ENCODE results near the gene TMEM89.

DNA sequence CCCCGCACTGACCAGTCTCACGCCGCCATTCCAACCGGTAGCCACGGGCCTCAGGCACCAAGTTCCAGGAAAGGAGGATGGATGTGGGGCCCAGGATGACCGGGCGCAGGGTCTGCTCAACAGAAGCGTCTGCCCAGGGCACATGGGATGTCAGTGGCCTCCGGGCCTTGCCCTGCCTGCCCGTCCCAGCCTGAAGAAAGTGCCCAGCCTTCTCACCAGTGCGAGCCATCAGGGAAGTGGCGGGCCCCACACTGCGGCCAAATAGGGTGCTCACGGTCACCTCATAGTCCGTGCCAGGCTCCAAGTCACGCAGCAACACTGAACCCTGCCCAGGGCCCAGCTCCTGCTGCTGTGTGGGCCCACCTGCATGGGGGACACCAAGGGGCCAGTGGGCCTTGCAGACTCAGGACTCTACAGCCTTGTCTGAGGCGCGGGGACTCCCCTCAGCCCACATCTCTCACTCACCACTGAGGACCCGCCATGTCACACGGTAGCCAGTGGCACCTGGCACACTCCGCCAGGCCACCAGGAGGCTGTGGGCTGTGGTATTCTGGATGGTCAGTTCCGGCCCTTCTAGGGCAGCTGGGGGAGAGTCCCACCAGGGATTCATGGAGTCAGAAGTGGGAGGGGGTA lies 29.6 kb downstream of the TMEM89 start:
- TF ChIP-seq YY1 (IDR thresholded peaks at IDR 0.05; ENCODE audit: insufficient read depth, insufficient read length) (no peak), ZNF274 (IDR thresholded peaks at IDR 0.05; ENCODE audit: low read depth, low read length) (no peak), SUZ12 (IDR thresholded peaks at IDR 0.05; ENCODE audit: extremely low read depth, insufficient read depth, insufficient read length) (no peak)

Data from NT2/D1 (cell line).